IPS DF 19.7 (cell line): ENCODE measurements around the gene ASIC2.
"Not testable (repeated sequence)": the region's sequence is repeated elsewhere in the genome, so short reads cannot be mapped to it uniquely, and the experiment has no call there.

Experiments
- DNase-seq: peaks from one replicate; pipeline ENCODE4 v3.0.0-alpha.2; 2013; ENCODE audit warnings: low read depth, low spot score

ASIC2 gene

GRCh38 chr17:32987868-32988267, 305.2 kb downstream of the ASIC2 start:
- DNase-seq, result not testable (repeated sequence)

- DNase-seq, result not testable (repeated sequence)
These were observed 305.7 kb downstream of the ASIC2 start for GRCh38 chr17:32987453-32987805.

DNA sequence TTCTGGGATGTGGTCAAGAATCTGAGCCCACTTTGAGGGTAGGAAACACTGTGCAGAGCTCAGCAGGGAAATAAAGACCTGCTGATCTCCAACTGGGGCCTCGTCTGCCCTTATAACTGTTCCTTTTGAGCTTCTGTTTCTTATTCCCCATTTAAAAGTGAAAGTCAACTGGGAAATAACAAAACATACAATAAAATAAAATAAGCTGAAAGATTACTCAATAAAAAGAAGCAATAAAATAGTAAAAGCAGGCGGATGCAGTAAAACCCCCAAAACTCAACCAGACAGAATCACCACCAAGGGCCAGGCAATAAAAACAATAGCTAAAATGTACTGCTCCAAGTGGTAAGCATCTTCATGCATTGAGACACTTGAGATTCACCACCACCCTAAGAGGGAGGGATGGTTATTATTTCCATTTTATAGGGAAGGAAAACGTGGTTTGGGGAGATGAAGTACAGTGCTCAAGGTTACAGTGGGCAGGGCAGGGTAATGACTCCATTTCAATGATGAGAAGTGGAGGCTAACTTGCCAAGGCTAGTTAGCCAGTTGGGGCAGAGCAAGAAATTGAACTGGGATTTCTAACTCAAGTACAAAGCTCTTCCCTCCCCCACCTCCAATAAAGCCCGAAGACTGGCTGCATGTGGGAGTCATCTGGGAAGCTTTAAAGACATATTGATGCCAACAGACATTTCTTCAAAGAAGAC, 307.9 kb downstream of the ASIC2 start:
- DNase-seq, result no peak

- DNase-seq, result not testable (repeated sequence)
These were observed 311.5 kb downstream of the ASIC2 start for GRCh38 chr17:32981611-32982010.

GRCh38 chr17:32980230-32980629, 312.9 kb downstream of the ASIC2 start:
- DNase-seq, result no peak

GRCh38 chr17:32976605-32977004, 316.5 kb downstream of the ASIC2 start:
- no peak for DNase-seq

GRCh38 chr17:32976131-32976530, 317.0 kb downstream of the ASIC2 start:
- no peak for DNase-seq

- DNase-seq, result no peak
These were observed 321.9 kb downstream of the ASIC2 start for GRCh38 chr17:32971171-32971570.

DNA sequence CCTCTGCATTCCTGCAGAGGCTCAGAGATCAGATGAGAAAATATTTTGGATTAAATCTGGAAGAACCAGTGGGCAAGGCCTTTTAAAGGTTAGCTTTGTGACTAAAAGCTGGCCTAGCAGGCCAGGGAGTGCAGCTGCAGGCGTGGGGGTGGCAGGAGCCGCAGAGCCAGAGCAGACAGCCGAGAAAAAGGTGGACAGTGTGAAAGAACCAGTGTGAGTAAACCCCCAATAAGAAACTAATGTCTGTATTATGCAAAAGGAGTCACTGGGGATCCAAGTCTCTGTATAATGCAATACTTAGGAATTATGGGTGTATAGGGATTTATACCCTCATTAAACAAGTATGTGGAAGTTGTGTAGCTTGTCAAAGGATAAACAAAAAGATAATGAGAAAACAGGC, 322.8 kb downstream of the ASIC2 start:
- DNase-seq, result no peak

DNA sequence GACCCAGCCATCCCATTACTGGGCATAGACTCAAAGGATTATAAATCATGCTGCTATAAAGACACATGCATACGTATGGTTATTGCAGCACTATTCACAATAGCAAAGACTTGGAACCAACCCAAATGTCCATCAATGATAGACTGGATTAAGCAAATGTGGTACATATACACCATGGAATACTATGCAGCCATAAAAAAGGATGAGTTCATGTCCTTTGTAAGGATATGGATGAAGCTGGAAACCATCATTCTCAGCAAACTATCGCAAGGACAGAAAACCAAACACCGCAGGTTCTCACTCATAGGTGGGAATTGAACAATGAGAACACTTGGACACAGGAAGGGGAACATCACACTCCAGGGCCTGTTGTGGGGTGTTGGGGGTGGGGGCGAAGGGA, 323.9 kb downstream of the ASIC2 start:
- DNase-seq, result not testable (repeated sequence)

GRCh38 chr17:32964541-32964940, 328.6 kb downstream of the ASIC2 start:
- DNase-seq, result no peak
